Bronchial smooth muscle cell (primary cell): ENCODE results near the gene CYP2W1. TPM values are rescaled to one million over a fixed set of nuclear protein-coding genes. Genes with fewer than 3 reads are reported as not detected.

ENCODE experiments used
- total RNA-seq: library from RNA; depleted of rRNA; stranded (reverse); fragments of >200 nt; gene quantifications from 2 replicates; pipeline ENCODE4 v1.2.1, GENCODE V29; 2014

The CYP2W1 gene
- 0.16 TPM in 1 of 2 replicates, not detected in the other for total RNA-seq

GRCh38 chr7:983004-983615, at the start of gene CYP2W1:
TSS of gene CYP2W1 (plus strand) at chr7:983181. CDS start at chr7:983212, 31 bp downstream.

GRCh38 chr7:954330-955238, 28.4 kb upstream of the CYP2W1 start, which contains the start of gene ADAP1:
TSS of gene ADAP1 (minus strand) at chr7:954680. CDS start at chr7:954477, 203 bp downstream.

DNA sequence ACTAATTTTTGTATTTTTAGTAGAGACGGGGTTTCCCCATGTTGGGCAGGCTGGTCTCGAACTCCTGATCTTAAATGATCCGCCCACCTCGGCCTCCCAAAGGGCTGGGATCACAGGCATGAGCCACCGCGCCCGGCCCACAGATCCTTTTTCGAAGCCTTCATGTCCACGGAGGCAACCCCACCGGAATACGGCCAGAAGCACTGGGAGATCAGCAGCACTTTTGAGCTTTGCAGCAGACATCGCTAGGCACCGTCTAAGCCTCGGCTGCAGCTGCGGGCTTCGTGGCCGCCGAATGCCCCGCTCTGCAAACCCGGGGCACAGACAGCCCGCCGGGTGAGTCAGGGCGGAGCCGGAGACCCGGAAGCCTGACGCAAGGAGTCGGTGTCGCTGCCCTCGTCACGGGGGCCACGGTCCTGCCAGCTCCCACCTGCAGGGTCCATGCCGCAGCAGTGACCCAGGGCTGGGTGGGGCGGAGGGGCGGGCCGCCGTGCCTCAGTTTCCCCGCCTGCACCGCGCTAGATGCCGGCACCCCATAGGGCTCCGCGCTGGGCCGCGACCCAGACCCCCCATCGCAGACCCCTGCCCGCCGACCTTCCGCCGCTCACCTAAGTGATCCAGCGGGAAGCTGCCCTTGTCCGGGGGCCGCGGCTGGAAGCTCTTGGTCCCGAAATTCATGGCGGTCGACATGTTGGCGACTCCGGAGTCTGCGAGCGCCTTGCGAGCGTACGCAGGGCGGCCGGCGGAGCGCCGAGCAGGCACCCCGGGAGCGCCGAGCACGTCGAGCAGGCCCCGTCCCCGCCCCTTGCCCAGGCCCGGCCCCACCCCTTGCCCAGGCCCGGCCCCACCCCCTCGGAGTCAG, 7.9 kb upstream of the CYP2W1 start, which contains the start of gene COX19:
COX19 (minus strand) TSS at position 730 of the 862 bp plus-strand sequence; CDS start at position 690, 40 bp downstream.

Other genes starting within 250 kb of the CYP2W1 start
- gene SUN1, start 150.7 kb upstream of the CYP2W1 start, total RNA-seq = 107 and 200 TPM in 2 replicates
- 17.9 and 22.1 TPM in 2 replicates for gene GET4, start 106.6 kb upstream of the CYP2W1 start, total RNA-seq
- gene ADAP1, start 28.5 kb upstream of the CYP2W1 start, total RNA-seq = 0.79 and 1.1 TPM in 2 replicates
- 8.0 and 9.5 TPM in 2 replicates for gene COX19, start 7.6 kb upstream of the CYP2W1 start, total RNA-seq
- 1.6 and 2.4 TPM in 2 replicates for gene GPR146, start 61.4 kb downstream of the CYP2W1 start, total RNA-seq
- 2.1 and 3.6 TPM in 2 replicates for gene GPER1, start 104.9 kb downstream of the CYP2W1 start, total RNA-seq
- 12.0 and 23.5 TPM in 2 replicates for gene ZFAND2A, start 177.0 kb downstream of the CYP2W1 start, total RNA-seq
- gene UNCX, start 249.7 kb downstream of the CYP2W1 start, total RNA-seq = not detected in 2 replicates